Epithelial cell of esophagus (primary cell): ENCODE data around the gene FGGY.

Experiments
- DNase-seq: peaks from one replicate; pipeline ENCODE4 v3.0.0; 2010; ENCODE audit warnings: low read depth
- H3K4me3 ChIP-seq: 2 replicates; pipeline ENCODE4 v1.5.1; 2011; ENCODE audit warnings: mild to moderate bottlenecking, low read length, control low read depth
- CTCF ChIP-seq: IDR thresholded peaks from 2 replicates; pipeline ENCODE4 v1.5.1; 2011; ENCODE audit warnings: low read depth, mild to moderate bottlenecking, low read length, control low read depth, inconsistent platforms; ENCODE audit not compliant: insufficient read depth; ENCODE audit errors: missing control alignments

Gene FGGY

GRCh38 chr1:59379371-59379728 lies 82.5 kb downstream of the FGGY start:
- DNase-seq, result peak; percentile 70
- no peak overlapping the region for H3K4me3 ChIP-seq
- no peak for TF ChIP-seq CTCF

- TF ChIP-seq CTCF, result no peak
- no peak for DNase-seq
- no peak overlapping the region for H3K4me3 ChIP-seq
These were observed 87.1 kb downstream of the FGGY start for GRCh38 chr1:59383963-59384362.

GRCh38 chr1:59384443-59384842 lies 87.5 kb downstream of the FGGY start:
- H3K4me3 ChIP-seq, result no peak overlapping the region
- TF ChIP-seq CTCF, result no peak

GRCh38 chr1:59388191-59388590 lies 91.3 kb downstream of the FGGY start:
- no peak for TF ChIP-seq CTCF
- DNase-seq, result no peak
- no peak overlapping the region for H3K4me3 ChIP-seq

More at GRCh38 chr1:59384443-59384842, 87.5 kb downstream of the FGGY start:
- DNase-seq, result no peak

GRCh38 chr1:59389847-59390246 lies 93.0 kb downstream of the FGGY start:
- H3K4me3 ChIP-seq, result no peak overlapping the region
- no peak for TF ChIP-seq CTCF
- no peak for DNase-seq

GRCh38 chr1:59390307-59390706 lies 93.4 kb downstream of the FGGY start:
- no peak for TF ChIP-seq CTCF

GRCh38 chr1:59391212-59392179 lies 94.6 kb downstream of the FGGY start:
- TF ChIP-seq CTCF, result no peak
- no peak for DNase-seq
- H3K4me3 ChIP-seq, result no peak overlapping the region

More at GRCh38 chr1:59390307-59390706, 93.4 kb downstream of the FGGY start:
- no peak overlapping the region for H3K4me3 ChIP-seq
- no peak for DNase-seq
